ENCODE data around the gene FBF1. TPM values are rescaled to one million over a fixed set of nuclear protein-coding genes. Genes with fewer than 3 reads are reported as not detected.

The FBF1 gene
- total and polyA plus RNA-seq, 9 donors: 3.0 to 14.9 (median 9.4) TPM

GRCh38 chr17:75925103-75925502, 15.7 kb downstream of the FBF1 start:
- 92 to 95% (median 95%) methylated on average over 11 of the region's 11 CpGs for WGBS, 3 donors
- intact Hi-C loops (cut with DNase I): no loop called here
- Histone ChIP-seq H3K27me3 (no peaks in the 10 kb centered on the region), H3K4me1 (ENCODE audit: insufficient read depth) (no peaks in the 10 kb centered on the region), H3K27ac (no peak overlapping the region), H3K9me3 (no peaks in the 10 kb centered on the region), H3K36me3 (no peaks in the 10 kb centered on the region), H3K4me3 (no peak overlapping the region)
- TF ChIP-seq CTCF (IDR thresholded peaks at IDR 0.05) (no peak), POLR2A (IDR thresholded peaks at IDR 0.05) (no peak), EP300 (IDR thresholded peaks at IDR 0.05) (no peak)
- no peak for DNase-seq

GRCh38 chr17:75922963-75923874, 17.6 kb downstream of the FBF1 start:
- 58 to 72% (median 65%) methylated on average over 15 to 19 of the region's 19 CpGs for WGBS, 3 donors
- Histone ChIP-seq H3K4me3 (no peak overlapping the region), H3K27ac (peak overlapping the region in 1 of 2 donors; percentile 33), H3K27me3 (no peaks in the 10 kb centered on the region), H3K9me3 (no peaks in the 10 kb centered on the region), H3K36me3 (no peaks in the 10 kb centered on the region), H3K4me1 (ENCODE audit: insufficient read depth) (no peaks in the 10 kb centered on the region)
- DNase-seq: peak; percentile 45 to 68 (median 59)
- TF ChIP-seq POLR2A (IDR thresholded peaks at IDR 0.05) (no peak), CTCF (IDR thresholded peaks at IDR 0.05) (no peak), EP300 (IDR thresholded peaks at IDR 0.05) (no peak)
- intact Hi-C loops (cut with DNase I): no loop called here

- Histone ChIP-seq H3K27me3 (no peaks in the 10 kb centered on the region), H3K27ac (peak overlapping the region in 1 of 2 donors; percentile 33), H3K4me1 (ENCODE audit: insufficient read depth) (no peaks in the 10 kb centered on the region), H3K36me3 (no peaks in the 10 kb centered on the region), H3K9me3 (no peaks in the 10 kb centered on the region), H3K4me3 (no peak overlapping the region)
- TF ChIP-seq POLR2A (IDR thresholded peaks at IDR 0.05) (no peak), EP300 (IDR thresholded peaks at IDR 0.05) (no peak), CTCF (IDR thresholded peaks at IDR 0.05) (no peak)
- intact Hi-C loops (cut with DNase I): no loop called here
- DNase-seq: no peak
- 89 to 91% (median 90%) methylated on average over 18 of the region's 18 CpGs for WGBS, 3 donors
Measured at GRCh38 chr17:75922173-75922961, 18.5 kb downstream of the FBF1 start.

- TF ChIP-seq CTCF (IDR thresholded peaks at IDR 0.05): no peak
- TF ChIP-seq POLR2A (IDR thresholded peaks at IDR 0.05): no peak
- no peak for TF ChIP-seq EP300 (IDR thresholded peaks at IDR 0.05)
- Histone ChIP-seq H3K4me3 (no peak overlapping the region), H3K27me3 (no peaks in the 10 kb centered on the region), H3K36me3 (no peaks in the 10 kb centered on the region), H3K9me3 (no peaks in the 10 kb centered on the region), H3K27ac (no peak overlapping the region), H3K4me1 (ENCODE audit: insufficient read depth) (no peaks in the 10 kb centered on the region)
- whole genome bisulfite sequencing, 3 donors: 89 to 94% (median 93%) methylated on average over 9 to 15 of the region's 15 CpGs
- intact Hi-C loops (cut with DNase I): no loop called here
- DNase-seq: no peak
Measured at GRCh38 chr17:75921596-75921995, 19.2 kb downstream of the FBF1 start.
